Suprapubic skin (tissue), 4 donors: ENCODE measurements around the gene SZT2.

Experiments used
- EP300 ChIP-seq: sonication (generic); formaldehyde crosslinking; IDR thresholded peaks from one replicate; pipeline ENCODE4 v1.6.1; 2017; ENCODE audit warnings: antibody characterized with exemption
- POLR2AphosphoS5 ChIP-seq, 3 donors: sonication (generic); formaldehyde crosslinking; IDR thresholded peaks; one replicate each; pipeline ENCODE4 v1.6.1; 2017; ENCODE audit warnings: antibody characterized with exemption in 3 of 3
- TF ChIP-seq, protein P1 (sequence below), 2 donors: fragments of 200-600 bp in 1 of 2; fragments of 450-650 bp in 1 of 2; sonication (generic) in 1 of 2; IDR thresholded peaks; one replicate each; pipeline ENCODE4 v1.5.1; 2016 to 2019; ENCODE audit warnings: antibody characterized with exemption in 2 of 2, mild to moderate bottlenecking in 1 of 2, moderate library complexity in 1 of 2

DNA sequence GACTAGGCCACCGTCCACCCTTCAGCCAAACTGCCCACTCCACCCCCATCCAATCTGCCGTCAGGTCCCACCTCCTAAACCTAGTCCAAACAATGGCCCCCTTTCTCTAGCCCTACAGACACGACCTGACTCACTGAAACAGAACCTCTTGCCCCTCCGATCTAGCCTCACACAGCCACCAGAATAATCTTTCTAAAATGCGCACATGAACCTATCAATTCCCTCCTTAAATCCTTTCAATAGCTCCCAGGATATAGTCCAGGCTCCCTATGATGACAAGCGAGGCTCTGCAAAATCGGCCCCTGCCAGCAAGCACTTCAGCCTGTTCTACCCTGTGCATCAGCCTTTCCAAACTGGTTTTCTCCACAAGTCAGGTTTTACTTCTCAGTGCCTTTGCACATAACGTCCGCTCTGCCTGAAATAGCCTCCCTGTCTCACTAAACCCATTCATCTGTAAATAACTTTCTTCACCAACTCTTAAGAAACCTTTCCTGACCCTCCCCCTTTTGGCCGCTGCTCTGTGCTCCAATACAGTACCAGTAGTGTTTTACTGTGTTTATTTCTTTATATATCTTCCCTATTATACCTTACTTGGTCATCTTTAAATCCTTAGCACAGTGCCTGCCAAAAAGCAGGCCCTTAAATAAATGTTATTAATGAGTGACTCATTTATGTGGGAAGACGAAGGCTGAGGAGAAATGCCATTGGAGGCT lies 39.9 kb upstream of the SZT2 start:
- TF ChIP-seq EP300 (no peak), POLR2AphosphoS5 (IDR thresholded peaks at IDR 0.05) (no peak)
- TF ChIP-seq, protein P1, sequence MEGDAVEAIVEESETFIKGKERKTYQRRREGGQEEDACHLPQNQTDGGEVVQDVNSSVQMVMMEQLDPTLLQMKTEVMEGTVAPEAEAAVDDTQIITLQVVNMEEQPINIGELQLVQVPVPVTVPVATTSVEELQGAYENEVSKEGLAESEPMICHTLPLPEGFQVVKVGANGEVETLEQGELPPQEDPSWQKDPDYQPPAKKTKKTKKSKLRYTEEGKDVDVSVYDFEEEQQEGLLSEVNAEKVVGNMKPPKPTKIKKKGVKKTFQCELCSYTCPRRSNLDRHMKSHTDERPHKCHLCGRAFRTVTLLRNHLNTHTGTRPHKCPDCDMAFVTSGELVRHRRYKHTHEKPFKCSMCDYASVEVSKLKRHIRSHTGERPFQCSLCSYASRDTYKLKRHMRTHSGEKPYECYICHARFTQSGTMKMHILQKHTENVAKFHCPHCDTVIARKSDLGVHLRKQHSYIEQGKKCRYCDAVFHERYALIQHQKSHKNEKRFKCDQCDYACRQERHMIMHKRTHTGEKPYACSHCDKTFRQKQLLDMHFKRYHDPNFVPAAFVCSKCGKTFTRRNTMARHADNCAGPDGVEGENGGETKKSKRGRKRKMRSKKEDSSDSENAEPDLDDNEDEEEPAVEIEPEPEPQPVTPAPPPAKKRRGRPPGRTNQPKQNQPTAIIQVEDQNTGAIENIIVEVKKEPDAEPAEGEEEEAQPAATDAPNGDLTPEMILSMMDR (IDR thresholded peaks at IDR 0.05) = no peak
